GM21360 (cell line): ENCODE results near the gene PCSK7.
"Not testable (repeated sequence)": the region's sequence is repeated elsewhere in the genome, so short reads cannot be mapped to it uniquely, and the experiment has no call there.

ENCODE experiments used
- ATAC-seq: cut with Tn5 transposase; IDR thresholded peaks from one replicate; pipeline ENCODE4 v1.9.1; 2021; ENCODE audit warnings: mild to moderate bottlenecking, moderate library complexity; ENCODE audit not compliant: unreplicated experiment

Gene PCSK7, protein sequence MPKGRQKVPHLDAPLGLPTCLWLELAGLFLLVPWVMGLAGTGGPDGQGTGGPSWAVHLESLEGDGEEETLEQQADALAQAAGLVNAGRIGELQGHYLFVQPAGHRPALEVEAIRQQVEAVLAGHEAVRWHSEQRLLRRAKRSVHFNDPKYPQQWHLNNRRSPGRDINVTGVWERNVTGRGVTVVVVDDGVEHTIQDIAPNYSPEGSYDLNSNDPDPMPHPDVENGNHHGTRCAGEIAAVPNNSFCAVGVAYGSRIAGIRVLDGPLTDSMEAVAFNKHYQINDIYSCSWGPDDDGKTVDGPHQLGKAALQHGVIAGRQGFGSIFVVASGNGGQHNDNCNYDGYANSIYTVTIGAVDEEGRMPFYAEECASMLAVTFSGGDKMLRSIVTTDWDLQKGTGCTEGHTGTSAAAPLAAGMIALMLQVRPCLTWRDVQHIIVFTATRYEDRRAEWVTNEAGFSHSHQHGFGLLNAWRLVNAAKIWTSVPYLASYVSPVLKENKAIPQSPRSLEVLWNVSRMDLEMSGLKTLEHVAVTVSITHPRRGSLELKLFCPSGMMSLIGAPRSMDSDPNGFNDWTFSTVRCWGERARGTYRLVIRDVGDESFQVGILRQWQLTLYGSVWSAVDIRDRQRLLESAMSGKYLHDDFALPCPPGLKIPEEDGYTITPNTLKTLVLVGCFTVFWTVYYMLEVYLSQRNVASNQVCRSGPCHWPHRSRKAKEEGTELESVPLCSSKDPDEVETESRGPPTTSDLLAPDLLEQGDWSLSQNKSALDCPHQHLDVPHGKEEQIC

DNA sequence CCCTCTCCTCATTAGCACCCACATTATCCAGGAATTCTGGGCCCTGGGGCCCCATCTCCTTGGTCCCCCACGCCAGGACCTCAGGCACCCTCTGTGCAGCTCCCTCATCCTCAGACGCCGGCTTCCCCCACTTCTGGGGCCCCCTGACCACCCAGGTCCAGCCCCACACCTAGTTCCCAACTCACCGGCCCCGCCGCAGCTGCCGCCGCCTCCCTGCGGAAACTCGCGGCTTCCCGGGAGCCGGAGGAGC, at the start of gene PCSK7:
Gene PCSK7 (minus strand): TSS at position 232 of the 250 bp plus-strand sequence. CDS start 2,229 bp downstream, outside the sequence.
- ATAC-seq = no peak

DNA sequence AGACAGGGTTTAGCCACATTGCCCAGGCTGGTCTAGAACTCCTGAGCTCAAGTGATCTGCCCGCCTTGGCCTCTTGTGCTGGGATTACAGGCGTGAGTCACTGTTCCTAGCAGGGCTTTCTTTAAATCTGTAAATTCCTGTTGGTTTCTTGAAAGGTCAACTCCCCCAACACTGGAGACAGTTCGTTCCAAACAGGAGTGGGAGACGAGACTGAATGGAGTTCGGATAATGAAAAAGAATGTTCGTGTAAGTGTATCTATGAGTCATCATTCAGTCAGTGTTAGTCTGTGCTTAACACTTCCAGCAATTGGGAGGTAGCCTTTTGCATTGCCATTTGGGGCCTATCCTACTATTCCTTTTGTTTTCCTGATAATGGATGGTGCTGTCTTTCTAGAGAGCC, 49.3 kb upstream of the PCSK7 start:
- ATAC-seq = no peak

DNA sequence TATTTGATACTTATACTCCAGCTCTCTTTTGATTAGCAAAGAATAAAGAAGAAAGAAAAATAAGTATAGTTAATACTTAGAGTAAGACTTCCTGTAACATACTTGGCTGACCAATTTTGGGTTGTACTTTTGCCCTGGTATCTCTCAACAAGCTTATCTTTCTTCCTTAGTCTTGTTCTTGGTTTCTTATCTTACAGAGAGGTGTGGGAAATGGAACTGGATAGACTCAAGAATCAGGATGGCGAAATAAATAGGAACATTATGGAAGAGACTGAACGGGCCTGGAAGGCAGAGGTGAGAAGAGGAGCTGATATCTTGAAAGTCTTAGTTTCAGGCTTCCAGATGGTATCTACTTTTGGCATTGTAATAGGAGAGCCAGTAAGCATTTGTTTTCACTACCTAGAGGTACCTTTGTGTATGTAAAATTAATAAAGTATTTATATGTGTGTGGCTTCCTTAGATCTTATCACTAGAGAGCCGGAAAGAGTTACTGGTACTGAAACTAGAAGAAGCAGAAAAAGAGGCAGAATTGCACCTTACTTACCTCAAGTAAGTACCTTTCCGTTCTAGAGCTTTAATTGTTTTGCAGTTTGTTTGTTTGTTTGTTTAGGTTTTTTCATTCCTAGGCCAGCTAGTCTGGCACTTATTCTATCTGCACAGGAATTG, 48.0 kb upstream of the PCSK7 start:
- ATAC-seq = no peak

DNA sequence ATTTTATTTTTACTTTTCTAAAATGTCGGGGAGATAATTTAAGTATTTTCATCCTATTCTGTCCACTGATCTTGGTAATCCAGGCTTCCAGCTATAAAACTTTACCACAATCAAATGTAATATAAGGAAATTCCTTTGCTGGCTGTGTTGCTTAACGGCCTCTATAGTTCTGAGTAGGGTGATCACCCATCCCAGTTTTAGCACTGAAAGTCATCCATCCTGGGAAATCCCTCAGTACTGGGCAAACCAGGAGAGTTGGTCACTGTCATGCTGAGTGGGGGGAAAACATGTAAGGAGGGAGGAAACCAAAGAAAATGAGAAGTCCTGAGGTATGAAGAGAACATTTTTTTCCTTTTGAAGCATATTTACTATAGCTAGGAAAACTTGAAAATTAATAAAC, 46.5 kb upstream of the PCSK7 start:
- no peak for ATAC-seq

DNA sequence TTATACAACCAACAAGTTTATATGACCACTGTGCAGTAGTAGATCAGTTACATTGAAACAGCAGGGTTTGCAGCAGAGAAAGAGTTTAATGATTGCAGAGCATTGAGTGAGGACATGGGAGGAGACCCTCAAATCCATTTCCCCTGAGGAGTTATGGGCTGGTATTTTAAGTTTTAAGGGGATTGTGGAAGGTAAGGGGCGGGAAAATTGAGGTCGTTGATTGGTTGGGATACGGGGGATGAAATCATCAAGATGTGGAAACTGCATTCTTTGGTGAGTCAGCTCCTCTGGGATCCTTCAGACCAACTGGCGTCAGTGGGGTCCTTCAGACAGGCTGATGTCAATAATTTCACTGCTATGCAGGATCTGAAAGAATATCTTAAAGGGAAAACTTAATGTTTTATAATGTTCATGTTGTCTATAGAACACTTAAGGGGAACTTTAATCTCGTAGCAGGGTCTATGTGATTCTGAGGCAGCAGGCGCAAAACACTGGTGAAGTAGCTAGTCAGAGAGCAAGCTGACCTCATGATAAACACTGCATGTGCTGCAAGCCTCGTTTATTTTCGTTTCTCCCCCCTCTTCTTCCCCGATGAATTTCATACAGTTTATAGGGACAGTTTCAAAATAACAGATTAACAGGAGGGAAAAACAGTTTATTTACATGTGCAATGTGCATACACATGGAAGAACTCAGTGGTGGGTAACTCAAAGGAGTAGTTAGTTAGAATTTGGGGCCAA, 41.8 kb upstream of the PCSK7 start:
- no peak for ATAC-seq

DNA sequence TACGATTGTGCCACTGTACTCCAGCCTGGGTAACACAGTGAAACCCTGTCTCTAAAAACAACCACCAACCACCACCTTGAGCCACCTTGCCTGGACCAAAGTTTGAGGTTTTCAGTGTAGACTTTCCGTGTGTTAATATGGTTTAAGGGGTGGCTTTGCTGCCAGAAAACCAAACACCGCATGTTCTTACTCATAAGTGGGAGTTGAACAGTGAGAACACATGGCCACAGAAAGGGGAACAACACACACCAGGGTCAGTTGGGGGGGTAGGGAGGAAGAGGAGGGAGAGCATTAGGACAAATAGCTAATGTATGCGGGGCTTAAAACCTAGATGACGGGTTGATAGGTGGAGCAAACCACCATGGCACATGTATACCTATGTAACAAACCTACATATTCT, 40.3 kb upstream of the PCSK7 start:
- ATAC-seq = not testable (repeated sequence)

DNA sequence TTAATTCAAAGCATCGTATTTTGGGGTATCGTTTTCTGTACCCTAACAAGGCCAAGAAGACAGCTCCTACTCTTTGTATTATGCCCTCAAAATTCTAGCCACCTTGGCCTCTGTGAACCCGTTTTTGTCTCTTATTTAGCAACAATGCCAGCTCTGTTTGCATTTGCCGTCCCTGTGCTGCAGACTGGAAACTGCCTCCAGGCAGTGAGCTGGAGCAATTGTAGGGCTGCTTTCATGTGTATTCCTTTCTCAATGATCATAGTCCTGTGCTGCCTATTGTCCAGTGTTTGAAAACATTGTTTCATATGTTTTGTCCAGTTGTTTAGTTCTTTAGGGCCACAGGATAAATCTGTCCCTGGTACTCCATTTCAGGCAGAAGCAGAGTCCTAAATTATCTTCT, 39.3 kb upstream of the PCSK7 start:
- ATAC-seq = no peak

DNA sequence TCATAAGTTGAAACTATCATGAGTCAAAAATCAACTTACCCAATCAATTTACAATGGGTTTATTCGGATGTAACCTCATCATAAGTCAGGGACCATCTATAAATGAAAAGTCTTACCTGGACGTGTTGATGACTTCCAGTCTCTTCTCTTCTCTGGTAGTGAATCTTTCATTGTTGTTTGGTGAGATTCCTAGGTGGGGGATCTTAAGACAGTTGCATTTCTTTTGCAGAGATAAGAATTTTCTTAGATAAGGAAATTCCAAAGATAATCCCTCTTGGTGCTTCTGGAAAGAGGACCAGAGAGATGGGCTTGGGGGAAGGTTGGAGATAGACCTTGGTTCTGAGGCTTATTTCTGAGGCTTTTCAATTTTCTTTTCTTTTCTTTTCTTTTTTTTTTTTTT, 38.0 kb upstream of the PCSK7 start:
- no peak for ATAC-seq

DNA sequence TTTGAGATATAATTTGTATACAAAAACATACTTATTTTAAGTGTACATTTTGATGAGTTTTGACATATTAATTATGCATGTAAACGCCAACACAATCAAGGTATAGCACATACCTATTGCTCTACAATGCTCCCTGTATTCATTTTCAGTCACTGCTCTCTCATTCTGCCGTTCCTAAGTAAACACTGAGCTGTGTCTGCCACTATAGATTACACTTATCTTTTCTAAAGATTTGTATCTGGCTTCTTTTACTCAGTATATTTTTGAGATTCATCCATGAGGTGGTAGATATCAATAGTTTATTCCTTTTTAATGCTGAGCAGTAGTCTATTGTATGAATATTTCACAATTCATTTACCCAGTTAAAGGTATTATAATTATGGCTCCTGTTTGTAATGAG, 33.9 kb upstream of the PCSK7 start:
- ATAC-seq = no peak

DNA sequence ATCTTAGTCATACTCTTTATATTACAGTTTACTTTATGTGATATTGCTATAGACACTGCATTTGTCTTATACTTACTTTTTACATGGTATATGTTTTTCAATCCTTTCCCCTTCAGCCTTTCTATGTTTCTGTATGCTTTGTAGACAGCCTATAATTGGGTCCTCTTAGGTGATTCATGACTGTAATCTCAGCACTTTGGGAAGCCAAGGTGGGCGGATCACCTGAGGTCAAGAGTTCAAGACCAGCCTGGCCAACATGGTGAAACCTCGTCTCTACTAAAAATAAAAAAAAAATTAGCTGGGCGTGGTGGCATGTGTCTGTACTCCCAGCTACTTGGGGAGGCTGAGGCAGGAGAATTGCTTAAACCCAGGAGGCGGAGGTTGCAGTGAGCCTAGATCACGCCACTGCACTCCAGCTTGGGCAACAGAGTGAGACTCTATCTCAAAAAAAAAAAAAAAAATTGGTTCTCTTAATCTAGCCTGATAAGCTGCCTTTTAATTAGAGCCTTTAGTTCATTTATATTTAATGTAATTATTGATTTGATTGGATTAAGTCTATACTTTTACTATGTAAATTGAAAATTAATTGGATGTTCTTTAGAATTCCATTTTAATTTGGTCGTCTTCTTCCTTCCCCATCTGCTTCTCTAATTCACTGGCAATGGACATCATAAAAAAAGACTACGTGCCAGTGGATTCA, 32.9 kb upstream of the PCSK7 start:
- ATAC-seq = not testable (repeated sequence)

DNA sequence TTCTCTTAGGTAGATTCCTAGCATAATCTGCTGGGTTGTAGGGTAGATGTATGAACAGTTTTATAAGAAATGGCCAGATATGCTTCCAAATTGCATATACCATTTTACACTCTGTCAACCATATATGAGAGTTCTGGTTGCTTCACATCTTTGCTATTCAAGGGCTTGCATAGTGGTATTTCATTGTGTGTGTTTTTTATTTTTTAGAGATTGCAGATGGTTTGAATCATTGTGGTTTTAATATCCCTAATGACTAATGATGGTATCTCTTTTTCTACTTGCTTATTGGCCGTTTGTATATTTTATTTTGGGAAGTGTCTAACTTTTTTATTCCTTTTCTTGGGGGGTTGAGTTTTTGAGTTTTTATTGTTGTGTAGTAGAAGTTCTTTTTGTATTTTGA, 27.5 kb upstream of the PCSK7 start:
- no peak for ATAC-seq

DNA sequence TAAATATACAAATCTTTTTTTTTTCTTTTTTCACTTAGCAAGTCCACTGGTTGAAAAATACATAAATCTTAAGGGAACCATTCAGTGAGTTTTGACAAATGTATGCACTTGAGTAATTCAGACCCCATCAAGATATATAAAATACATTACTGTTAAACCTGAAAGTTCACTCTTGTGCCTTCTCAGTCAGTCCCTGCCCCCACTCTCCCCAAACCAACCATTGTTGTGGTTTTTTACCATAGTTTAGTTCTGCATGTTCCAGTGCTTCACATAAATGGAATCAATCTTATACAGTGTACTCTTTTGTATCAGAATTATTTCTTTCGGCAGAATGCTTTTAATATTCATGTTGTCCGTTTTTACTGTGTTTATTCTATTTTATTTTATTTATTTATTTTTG, 26.7 kb upstream of the PCSK7 start:
- no peak for ATAC-seq

DNA sequence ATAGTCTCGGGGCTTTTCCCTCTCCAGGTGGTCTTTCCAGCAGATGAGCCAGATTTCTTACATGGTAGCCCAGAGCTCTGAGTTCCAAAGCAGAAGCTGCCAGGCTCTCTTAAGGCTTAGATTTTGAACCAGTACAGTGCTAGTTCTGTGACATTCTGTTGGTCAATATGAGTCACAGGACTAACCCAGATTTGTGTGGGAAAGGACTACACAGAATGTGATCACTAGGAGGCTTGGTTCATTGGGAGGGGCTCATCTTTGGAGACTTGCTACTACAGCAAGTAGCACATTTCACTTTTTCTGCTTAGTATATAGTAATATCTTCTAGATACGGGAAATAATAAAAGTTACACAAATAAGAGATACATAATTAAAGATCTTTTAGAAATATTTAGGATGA, 24.7 kb upstream of the PCSK7 start:
- ATAC-seq = no peak

DNA sequence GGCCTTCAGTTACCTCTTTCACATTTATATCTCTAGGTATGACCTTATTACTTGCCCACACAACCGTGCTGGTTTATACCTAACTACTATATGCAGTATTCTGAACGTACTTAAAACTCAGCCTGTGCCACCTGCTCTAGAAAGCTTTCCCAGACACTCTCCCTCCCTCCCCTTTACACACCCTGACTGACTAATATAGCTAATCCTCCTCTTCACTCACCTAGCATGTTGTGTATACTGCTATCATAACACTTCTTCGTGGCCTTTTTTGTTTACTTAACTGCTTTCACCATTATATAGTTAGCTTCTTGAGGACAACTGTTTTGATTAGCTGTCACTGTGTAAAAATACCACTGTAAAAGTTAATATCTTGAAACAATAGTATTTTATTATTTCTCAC, 24.1 kb upstream of the PCSK7 start:
- no peak for ATAC-seq

DNA sequence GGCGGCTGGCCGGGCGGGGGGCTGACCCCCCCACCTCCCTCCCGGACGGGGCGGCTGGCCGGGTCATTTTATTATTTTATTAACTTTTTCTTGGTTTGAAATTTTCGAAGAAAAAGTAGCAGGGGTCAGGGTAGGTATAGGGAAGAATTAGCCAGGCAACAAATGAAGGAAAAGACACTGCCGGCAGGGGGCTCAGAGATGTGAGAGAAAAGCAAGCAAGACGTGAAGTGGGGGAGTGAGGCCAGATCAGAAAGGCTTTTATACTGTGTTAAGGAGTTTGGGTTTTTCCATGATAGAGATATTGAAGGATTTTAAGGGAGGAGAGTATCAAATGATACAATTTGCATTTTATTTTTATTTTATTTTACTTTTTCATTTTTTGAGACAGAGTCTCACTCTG, 19.6 kb upstream of the PCSK7 start:
- ATAC-seq = no peak

DNA sequence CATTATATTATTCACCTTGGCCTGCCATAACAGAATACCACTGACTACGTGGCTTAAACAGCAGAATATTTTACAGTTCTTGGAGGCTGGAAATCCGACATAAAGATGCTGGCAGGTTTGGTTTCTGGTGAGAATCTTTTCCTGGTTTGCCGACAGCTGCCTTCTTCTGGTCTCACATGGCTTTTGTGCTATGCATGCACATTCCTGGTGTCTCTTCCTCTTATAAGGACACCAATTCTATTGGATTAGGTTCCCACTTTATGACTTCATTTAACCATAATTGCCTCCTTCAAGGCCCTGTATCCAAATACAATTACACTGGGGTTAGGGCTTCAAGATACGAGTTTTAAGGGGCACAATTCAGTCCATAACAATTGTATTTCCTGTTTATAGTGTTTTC, 17.7 kb upstream of the PCSK7 start:
- no peak for ATAC-seq

DNA sequence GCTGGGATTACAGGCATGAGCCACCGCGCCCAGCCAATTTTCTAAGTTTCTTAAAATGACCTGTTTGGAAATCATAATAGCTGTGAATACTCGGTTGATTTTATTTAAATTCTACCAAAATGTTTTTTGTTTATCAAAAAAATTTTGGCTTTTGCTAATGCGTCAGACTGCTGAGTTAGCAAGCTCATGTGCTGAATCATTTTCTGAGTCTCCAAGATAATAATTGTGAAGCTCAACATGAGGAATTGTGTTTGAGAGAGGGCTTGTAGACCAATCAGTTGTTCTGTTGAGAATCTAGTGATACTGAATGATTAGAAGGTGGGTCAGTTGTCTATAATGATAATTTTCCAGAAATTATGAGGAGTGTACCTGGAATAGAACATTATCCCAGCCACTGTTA, 16.5 kb upstream of the PCSK7 start:
- ATAC-seq = no peak

DNA sequence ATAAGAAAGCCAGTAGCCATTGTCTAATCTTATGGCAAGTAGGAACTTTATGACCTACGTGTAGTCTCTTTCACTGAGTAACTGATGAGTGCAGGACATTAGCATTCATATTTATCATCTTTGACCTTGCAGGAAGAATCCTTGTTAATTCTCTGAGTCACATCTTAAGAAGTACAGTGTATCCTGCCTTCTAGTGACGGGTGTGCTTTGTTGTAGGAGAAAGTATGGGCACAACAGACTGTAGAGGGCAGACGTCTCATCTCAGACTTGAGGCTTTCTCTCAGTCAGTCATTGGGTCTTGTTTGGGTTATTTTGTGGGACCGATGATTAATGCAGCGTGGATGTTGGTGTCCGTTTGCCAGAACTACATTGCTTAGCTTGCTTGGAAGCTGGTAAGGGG, 7.4 kb upstream of the PCSK7 start:
- no peak for ATAC-seq

DNA sequence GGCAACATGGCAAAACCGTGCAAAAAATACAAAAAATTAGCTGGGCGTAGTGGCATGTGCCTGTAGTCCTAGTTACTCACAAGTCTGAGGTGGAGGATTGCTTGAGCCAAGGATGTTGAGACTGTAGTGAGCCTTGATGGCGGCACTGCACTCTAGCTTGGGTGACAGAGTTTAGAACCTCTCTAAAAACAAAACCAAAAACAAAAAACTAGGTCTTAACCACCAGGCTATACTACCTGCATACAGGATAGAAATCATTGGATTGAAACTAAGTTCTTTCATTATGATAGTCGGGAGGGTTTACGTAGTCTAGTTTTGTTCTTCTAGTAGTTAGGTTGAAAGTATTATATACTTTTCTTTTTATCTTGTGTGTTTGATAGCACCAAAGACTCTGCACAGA, 6.3 kb upstream of the PCSK7 start:
- no peak for ATAC-seq

DNA sequence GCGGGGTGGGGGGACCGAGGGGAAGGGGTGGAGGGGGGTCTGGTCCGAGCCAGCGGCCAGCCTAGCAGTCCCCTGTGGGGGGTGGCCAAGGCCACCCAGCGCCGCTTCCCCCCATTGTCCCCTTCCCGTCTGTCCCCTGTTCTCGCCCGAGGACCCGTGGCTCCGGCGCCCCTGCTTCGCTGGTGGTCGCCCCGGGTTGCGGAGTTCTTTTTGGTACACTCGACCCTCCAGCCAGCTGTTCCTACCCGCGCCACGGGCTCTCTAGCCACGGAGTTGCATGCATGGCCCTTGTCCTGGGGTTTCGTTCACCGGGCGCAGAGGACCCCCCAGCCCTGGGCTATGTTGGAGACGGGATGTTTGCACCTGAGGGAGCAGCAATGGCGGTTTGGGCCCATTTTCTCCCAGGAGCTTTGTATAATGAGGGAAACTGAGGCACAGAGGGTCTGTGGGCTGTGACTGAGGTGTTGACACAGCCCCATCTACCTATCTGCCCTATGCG, 1.1 kb upstream of the PCSK7 start:
- ATAC-seq = no peak
